Measurements from ENCODE around the gene CAMK1D. TPM values are rescaled to one million over a fixed set of nuclear protein-coding genes. Genes with fewer than 3 reads are reported as not detected.

The CAMK1D gene
- polyA plus RNA-seq, 1 of the 3 experiments (the other 2 are of a cell fraction), result 4.1 TPM

GRCh38 chr10:12657489-12657888 lies 308.1 kb downstream of the CAMK1D start (continued):
- no peak for TF ChIP-seq SMC3 (IDR thresholded peaks at IDR 0.05; ENCODE audit: low read depth, low read length)
- no peak for TF ChIP-seq RCOR1 (IDR thresholded peaks at IDR 0.05; ENCODE audit: low read length)
- no peak for TF ChIP-seq TEAD4 (IDR thresholded peaks at IDR 0.05; ENCODE audit: borderline replicate concordance, insufficient read depth)
- TF ChIP-seq TAF1 (IDR thresholded peaks at IDR 0.05; ENCODE audit: borderline replicate concordance, low read depth, low read length), result no peak
- no peak for TF ChIP-seq MAX (IDR thresholded peaks at IDR 0.05; ENCODE audit: low read depth)
- TF ChIP-seq PBX3 (IDR thresholded peaks at IDR 0.05), result no peak

GRCh38 chr10:12658526-12658925 lies 309.2 kb downstream of the CAMK1D start:
- Histone ChIP-seq H3F3A (replicated peaks; ENCODE audit: insufficient read depth) (no peaks in the 10 kb centered on the region), H3K27ac (ENCODE audit: low read depth in 2 of 2, low read length in 1 of 2) (no peak overlapping the region), H3K9me2 (no peaks in the 10 kb centered on the region), H2AFZ (ENCODE audit: low read depth) (no peak overlapping the region), H3K27me3 (ENCODE audit: insufficient read depth) (no peaks in the 10 kb centered on the region), H3K9ac (no peak overlapping the region), H3K9me3 (peaks cover 12% of the 10 kb centered on the region; the same call in 1 of the 2 replicates), H3K36me3 (replicated peaks in 1 of 2; ENCODE audit: control insufficient read depth in 1 of 2, insufficient read depth in 2 of 2, low read length in 1 of 2) (no peaks in the 10 kb centered on the region), H3K79me2 (ENCODE audit: insufficient read depth) (no peaks in the 10 kb centered on the region), H3K4me1 (ENCODE audit: control insufficient read depth in 1 of 2, insufficient read depth in 2 of 2, low read depth in 1 of 2, low read length in 1 of 2) (no peaks in the 10 kb centered on the region; a peak in 2 of 4 replicates), H3K4me2 (no peak overlapping the region), H4K20me1 (ENCODE audit: insufficient read depth) (no peaks in the 10 kb centered on the region), H3K4me3 (ENCODE audit: low read depth in 2 of 2, low read length in 1 of 2) (no peak overlapping the region)
- DNase-seq, result no peak
- CTCF ChIA-PET, result no interaction called here
- WGBS (ENCODE audit: low lambda C conversion rate), result 98% methylated on average over 3 of the region's 6 CpGs
- TF ChIP-seq NFIC (IDR thresholded peaks at IDR 0.05; ENCODE audit: borderline replicate concordance) (no peak), FOXM1 (IDR thresholded peaks at IDR 0.05; ENCODE audit: low read depth) (no peak), JUND (IDR thresholded peaks at IDR 0.05) (no peak), IRF3 (IDR thresholded peaks at IDR 0.05; ENCODE audit: low read depth, low read length) (no peak), SMC3 (IDR thresholded peaks at IDR 0.05; ENCODE audit: low read depth, low read length) (no peak), USF2 (IDR thresholded peaks at IDR 0.05; ENCODE audit: borderline replicate concordance, low read depth, low read length) (no peak), TAF1 (IDR thresholded peaks at IDR 0.05; ENCODE audit: borderline replicate concordance, low read depth, low read length) (no peak), RCOR1 (IDR thresholded peaks at IDR 0.05; ENCODE audit: low read length) (no peak)
- TF ChIP-seq, protein P1, sequence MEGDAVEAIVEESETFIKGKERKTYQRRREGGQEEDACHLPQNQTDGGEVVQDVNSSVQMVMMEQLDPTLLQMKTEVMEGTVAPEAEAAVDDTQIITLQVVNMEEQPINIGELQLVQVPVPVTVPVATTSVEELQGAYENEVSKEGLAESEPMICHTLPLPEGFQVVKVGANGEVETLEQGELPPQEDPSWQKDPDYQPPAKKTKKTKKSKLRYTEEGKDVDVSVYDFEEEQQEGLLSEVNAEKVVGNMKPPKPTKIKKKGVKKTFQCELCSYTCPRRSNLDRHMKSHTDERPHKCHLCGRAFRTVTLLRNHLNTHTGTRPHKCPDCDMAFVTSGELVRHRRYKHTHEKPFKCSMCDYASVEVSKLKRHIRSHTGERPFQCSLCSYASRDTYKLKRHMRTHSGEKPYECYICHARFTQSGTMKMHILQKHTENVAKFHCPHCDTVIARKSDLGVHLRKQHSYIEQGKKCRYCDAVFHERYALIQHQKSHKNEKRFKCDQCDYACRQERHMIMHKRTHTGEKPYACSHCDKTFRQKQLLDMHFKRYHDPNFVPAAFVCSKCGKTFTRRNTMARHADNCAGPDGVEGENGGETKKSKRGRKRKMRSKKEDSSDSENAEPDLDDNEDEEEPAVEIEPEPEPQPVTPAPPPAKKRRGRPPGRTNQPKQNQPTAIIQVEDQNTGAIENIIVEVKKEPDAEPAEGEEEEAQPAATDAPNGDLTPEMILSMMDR (IDR thresholded peaks at IDR 0.05), result no peak
- POLR2A ChIA-PET, result no interaction called here

Data from SK-N-SH (cell line).